ENCODE results near the gene SHB.

SHB gene

GRCh38 chr9:37988602-37989001 is 80.4 kb downstream of the SHB start:
- no peaks in the 10 kb centered on the region for H3K4me1 ChIP-seq (ENCODE audit: control insufficient read depth, insufficient read depth, low read length)
- H3K36me3 ChIP-seq (ENCODE audit: control insufficient read depth, insufficient read depth, low read length): no peaks in the 10 kb centered on the region
- H3K9ac ChIP-seq (ENCODE audit: low read length): no peak overlapping the region
- no peak overlapping the region for H3K4me3 ChIP-seq (ENCODE audit: low read length)
- H3K27ac ChIP-seq (ENCODE audit: low read depth, low read length): no peak overlapping the region
- H3K27me3 ChIP-seq (ENCODE audit: control insufficient read depth, insufficient read depth, low read length): no peaks in the 10 kb centered on the region

- Histone ChIP-seq H3K4me3 (ENCODE audit: low read length) (no peak overlapping the region), H3K4me1 (ENCODE audit: control insufficient read depth, insufficient read depth, low read length) (no peaks in the 10 kb centered on the region), H3K27ac (ENCODE audit: low read depth, low read length) (no peak overlapping the region), H3K27me3 (ENCODE audit: control insufficient read depth, insufficient read depth, low read length) (no peaks in the 10 kb centered on the region), H3K36me3 (ENCODE audit: control insufficient read depth, insufficient read depth, low read length) (no peaks in the 10 kb centered on the region), H3K9ac (ENCODE audit: low read length) (no peak overlapping the region)
Observed at GRCh38 chr9:37988041-37988440, 81.0 kb downstream of the SHB start.

GRCh38 chr9:37987467-37987981 is 81.5 kb downstream of the SHB start:
- Histone ChIP-seq H3K9ac (ENCODE audit: low read length) (no peak overlapping the region), H3K4me3 (ENCODE audit: low read length) (no peak overlapping the region), H3K27me3 (ENCODE audit: control insufficient read depth, insufficient read depth, low read length) (no peaks in the 10 kb centered on the region), H3K36me3 (ENCODE audit: control insufficient read depth, insufficient read depth, low read length) (no peaks in the 10 kb centered on the region), H3K4me1 (ENCODE audit: control insufficient read depth, insufficient read depth, low read length) (no peaks in the 10 kb centered on the region), H3K27ac (ENCODE audit: low read depth, low read length) (no peak overlapping the region)

GRCh38 chr9:37986771-37987258 is 82.2 kb downstream of the SHB start:
- Histone ChIP-seq H3K27ac (ENCODE audit: low read depth, low read length) (no peak overlapping the region), H3K36me3 (ENCODE audit: control insufficient read depth, insufficient read depth, low read length) (no peaks in the 10 kb centered on the region), H3K4me3 (ENCODE audit: low read length) (no peak overlapping the region), H3K4me1 (ENCODE audit: control insufficient read depth, insufficient read depth, low read length) (no peaks in the 10 kb centered on the region), H3K27me3 (ENCODE audit: control insufficient read depth, insufficient read depth, low read length) (no peaks in the 10 kb centered on the region), H3K9ac (ENCODE audit: low read length) (no peak overlapping the region)

- Histone ChIP-seq H3K4me1 (ENCODE audit: control insufficient read depth, insufficient read depth, low read length) (no peaks in the 10 kb centered on the region), H3K27me3 (ENCODE audit: control insufficient read depth, insufficient read depth, low read length) (no peaks in the 10 kb centered on the region), H3K27ac (ENCODE audit: low read depth, low read length) (no peak overlapping the region), H3K9ac (ENCODE audit: low read length) (no peak overlapping the region), H3K4me3 (ENCODE audit: low read length) (no peak overlapping the region), H3K36me3 (ENCODE audit: control insufficient read depth, insufficient read depth, low read length) (no peaks in the 10 kb centered on the region)
Observed at GRCh38 chr9:37986001-37986400, 83.0 kb downstream of the SHB start.

- Histone ChIP-seq H3K9ac (ENCODE audit: low read length) (no peak overlapping the region), H3K27ac (ENCODE audit: low read depth, low read length) (no peak overlapping the region)
Observed at GRCh38 chr9:37984672-37985611, 84.1 kb downstream of the SHB start.

GRCh38 chr9:37984278-37984671 is 84.8 kb downstream of the SHB start:
- H3K9ac ChIP-seq (ENCODE audit: low read length): no peak overlapping the region
- H3K4me3 ChIP-seq (ENCODE audit: low read length): no peak overlapping the region
- no peaks in the 10 kb centered on the region for H3K36me3 ChIP-seq (ENCODE audit: control insufficient read depth, insufficient read depth, low read length)
- no peak overlapping the region for H3K27ac ChIP-seq (ENCODE audit: low read depth, low read length)
- H3K27me3 ChIP-seq (ENCODE audit: control insufficient read depth, insufficient read depth, low read length): no peaks in the 10 kb centered on the region
- H3K4me1 ChIP-seq (ENCODE audit: control insufficient read depth, insufficient read depth, low read length): no peaks in the 10 kb centered on the region

More at GRCh38 chr9:37984672-37985611, 84.1 kb downstream of the SHB start:
- H3K4me3 ChIP-seq (ENCODE audit: low read length): no peak overlapping the region
- H3K27me3 ChIP-seq (ENCODE audit: control insufficient read depth, insufficient read depth, low read length): no peaks in the 10 kb centered on the region
- no peaks in the 10 kb centered on the region for H3K4me1 ChIP-seq (ENCODE audit: control insufficient read depth, insufficient read depth, low read length)
- no peaks in the 10 kb centered on the region for H3K36me3 ChIP-seq (ENCODE audit: control insufficient read depth, insufficient read depth, low read length)

GRCh38 chr9:37983381-37984067 is 85.5 kb downstream of the SHB start:
- Histone ChIP-seq H3K4me1 (ENCODE audit: control insufficient read depth, insufficient read depth, low read length) (no peaks in the 10 kb centered on the region), H3K9ac (ENCODE audit: low read length) (no peak overlapping the region), H3K27me3 (ENCODE audit: control insufficient read depth, insufficient read depth, low read length) (no peaks in the 10 kb centered on the region), H3K27ac (ENCODE audit: low read depth, low read length) (no peak overlapping the region), H3K36me3 (ENCODE audit: control insufficient read depth, insufficient read depth, low read length) (no peaks in the 10 kb centered on the region), H3K4me3 (ENCODE audit: low read length) (no peak overlapping the region)

- no peak overlapping the region for H3K27ac ChIP-seq (ENCODE audit: low read depth, low read length)
- H3K36me3 ChIP-seq (ENCODE audit: control insufficient read depth, insufficient read depth, low read length): no peaks in the 10 kb centered on the region
- no peaks in the 10 kb centered on the region for H3K27me3 ChIP-seq (ENCODE audit: control insufficient read depth, insufficient read depth, low read length)
- no peak overlapping the region for H3K9ac ChIP-seq (ENCODE audit: low read length)
- no peak overlapping the region for H3K4me3 ChIP-seq (ENCODE audit: low read length)
- H3K4me1 ChIP-seq (ENCODE audit: control insufficient read depth, insufficient read depth, low read length): peaks cover 10% of the 10 kb centered on the region
Observed at GRCh38 chr9:37979844-37980243, 89.2 kb downstream of the SHB start.

- Histone ChIP-seq H3K36me3 (ENCODE audit: control insufficient read depth, insufficient read depth, low read length) (no peaks in the 10 kb centered on the region), H3K27ac (ENCODE audit: low read depth, low read length) (no peak overlapping the region), H3K27me3 (ENCODE audit: control insufficient read depth, insufficient read depth, low read length) (no peaks in the 10 kb centered on the region), H3K4me3 (ENCODE audit: low read length) (no peak overlapping the region), H3K9ac (ENCODE audit: low read length) (no peak overlapping the region), H3K4me1 (ENCODE audit: control insufficient read depth, insufficient read depth, low read length) (peaks cover 10% of the 10 kb centered on the region)
Observed at GRCh38 chr9:37978983-37979382, 90.0 kb downstream of the SHB start.

GRCh38 chr9:37978481-37978864 is 90.6 kb downstream of the SHB start:
- H3K4me1 ChIP-seq (ENCODE audit: control insufficient read depth, insufficient read depth, low read length): peaks cover 10% of the 10 kb centered on the region
- H3K9ac ChIP-seq (ENCODE audit: low read length): no peak overlapping the region
- H3K36me3 ChIP-seq (ENCODE audit: control insufficient read depth, insufficient read depth, low read length): no peaks in the 10 kb centered on the region
- H3K4me3 ChIP-seq (ENCODE audit: low read length): no peak overlapping the region
- H3K27me3 ChIP-seq (ENCODE audit: control insufficient read depth, insufficient read depth, low read length): no peaks in the 10 kb centered on the region
- no peak overlapping the region for H3K27ac ChIP-seq (ENCODE audit: low read depth, low read length)

GRCh38 chr9:37977851-37978480 is 91.1 kb downstream of the SHB start:
- Histone ChIP-seq H3K4me3 (ENCODE audit: low read length) (no peak overlapping the region), H3K9ac (ENCODE audit: low read length) (no peak overlapping the region)

More at GRCh38 chr9:37977851-37978480, 91.1 kb downstream of the SHB start:
- H3K36me3 ChIP-seq (ENCODE audit: control insufficient read depth, insufficient read depth, low read length): no peaks in the 10 kb centered on the region
- H3K27ac ChIP-seq (ENCODE audit: low read depth, low read length): peak overlapping the region; percentile 23
- H3K27me3 ChIP-seq (ENCODE audit: control insufficient read depth, insufficient read depth, low read length): no peaks in the 10 kb centered on the region
- H3K4me1 ChIP-seq (ENCODE audit: control insufficient read depth, insufficient read depth, low read length): peaks cover 10% of the 10 kb centered on the region
